T-helper 17 cell (primary cell): ENCODE results near the gene HYCC1. TPM values are rescaled to one million over a fixed set of nuclear protein-coding genes. Genes with fewer than 3 reads are reported as not detected.

Source experiments
- ATAC-seq: fragments of 150-1000 bp; cut with Tn5 transposase; 2 replicates; pipeline ENCODE4 v1.10.0; 2021; ENCODE audit warnings: mild to moderate bottlenecking, moderate library complexity
- DNase-seq, 3 donors: peaks; one replicate each; pipeline versions ENCODE4 v3.0.0 to v3.0.0-alpha.2; 2020 to 2021
- H3K9me3 ChIP-seq: one replicate; pipeline ENCODE4 v1.7.0; 2013; ENCODE audit warnings: low read length, mild to moderate bottlenecking; ENCODE audit not compliant: control insufficient read depth, poor library complexity, severe bottlenecking
- H3K27ac Mint-ChIP-seq: one replicate; pipeline ENCODE4 v1.8.0; 2022; ENCODE audit warnings: mild to moderate bottlenecking, moderate library complexity, mixed read lengths
- H3K27me3 Mint-ChIP-seq: one replicate; pipeline ENCODE4 v1.8.0; 2022; ENCODE audit warnings: mixed read lengths
- H3K36me3 Mint-ChIP-seq: one replicate; pipeline ENCODE4 v1.8.0; 2022; ENCODE audit warnings: low read depth, mixed read lengths
- H3K4me1 Mint-ChIP-seq: one replicate; pipeline ENCODE4 v1.8.0; 2022; ENCODE audit warnings: mild to moderate bottlenecking, mixed read lengths
- H3K4me3 Mint-ChIP-seq: one replicate; pipeline ENCODE4 v1.8.0; 2022; ENCODE audit warnings: mild to moderate bottlenecking, moderate library complexity, mixed read lengths
- total RNA-seq, 4 donors: library from RNA in 2 of 4; stranded (reverse) in 2 of 4; gene quantifications; one replicate each; pipeline ENCODE4 v1.2.3 and lab custom pipeline; 2022 to 2026

HYCC1 gene
- total RNA-seq, 2 donors from 2014 or later, result 19.6 to 24.9 TPM

DNA sequence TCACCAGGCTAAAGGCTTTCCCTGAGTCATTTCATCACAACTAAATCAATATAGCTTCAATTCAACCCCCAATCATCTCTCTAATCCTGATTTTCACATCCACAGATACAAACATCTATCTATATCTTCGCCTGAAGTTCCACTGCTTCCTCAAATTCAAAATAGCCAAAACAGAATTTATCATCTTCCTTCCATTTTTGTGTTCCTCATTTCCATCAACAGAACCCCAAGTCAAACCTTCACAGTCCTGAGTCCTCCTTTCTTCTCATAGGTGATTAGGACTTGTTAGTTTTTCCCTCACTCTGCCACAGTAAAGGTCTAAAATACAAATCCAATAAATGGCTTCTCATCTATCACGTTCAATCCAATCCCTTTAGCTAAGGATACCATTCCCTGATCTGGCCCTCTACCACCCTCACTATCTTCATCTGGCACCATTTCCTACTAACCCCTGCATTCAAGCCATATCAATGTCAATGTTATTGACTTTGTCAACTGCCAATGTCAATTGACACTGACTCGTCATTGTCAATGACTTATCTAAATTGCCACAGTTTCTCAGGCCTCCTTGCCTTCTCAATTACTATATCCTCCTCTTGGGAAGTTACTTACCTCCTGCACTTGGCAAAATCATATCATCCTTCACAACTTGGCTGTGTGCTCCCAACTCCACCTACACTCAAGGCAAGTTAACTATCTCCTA, 2.6 kb downstream of the HYCC1 start:
- no peaks in the 10 kb centered on the region for H3K9me3 ChIP-seq
- H3K27me3 Mint-ChIP-seq, result no peaks in the 10 kb centered on the region
- peaks cover 6% of the 10 kb centered on the region for H3K36me3 Mint-ChIP-seq
- H3K4me1 Mint-ChIP-seq, result peaks cover 24% of the 10 kb centered on the region
- ATAC-seq (no peak), DNase-seq (no peak)
- no peak overlapping the region for H3K27ac Mint-ChIP-seq
- H3K4me3 Mint-ChIP-seq, result no peak overlapping the region

DNA sequence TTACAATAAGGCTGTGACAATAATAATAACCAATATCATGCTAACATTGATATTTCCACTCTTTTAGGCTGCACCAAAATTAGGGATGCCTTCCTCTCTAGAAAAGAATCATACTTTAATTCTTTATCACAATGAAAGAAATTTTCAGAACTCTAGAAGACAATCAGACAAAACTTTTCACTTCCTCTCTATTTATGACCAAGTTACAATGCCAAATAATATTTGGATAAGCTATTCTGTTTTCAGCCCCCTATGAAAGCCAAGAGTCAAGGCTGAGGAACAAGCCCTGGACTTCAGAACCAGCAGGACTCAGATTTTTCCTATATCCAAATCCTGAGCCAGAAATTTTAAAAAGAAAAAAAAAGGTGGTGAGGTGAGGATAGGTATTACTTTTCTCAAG, 4.6 kb downstream of the HYCC1 start:
- Mint-ChIP-seq H3K4me3 (no peak overlapping the region), H3K4me1 (peaks cover 18% of the 10 kb centered on the region), H3K27me3 (no peaks in the 10 kb centered on the region), H3K36me3 (peaks cover 4% of the 10 kb centered on the region), H3K27ac (no peak overlapping the region)
- DNase-seq (no peak), ATAC-seq (no peak)
- H3K9me3 ChIP-seq, result no peaks in the 10 kb centered on the region

DNA sequence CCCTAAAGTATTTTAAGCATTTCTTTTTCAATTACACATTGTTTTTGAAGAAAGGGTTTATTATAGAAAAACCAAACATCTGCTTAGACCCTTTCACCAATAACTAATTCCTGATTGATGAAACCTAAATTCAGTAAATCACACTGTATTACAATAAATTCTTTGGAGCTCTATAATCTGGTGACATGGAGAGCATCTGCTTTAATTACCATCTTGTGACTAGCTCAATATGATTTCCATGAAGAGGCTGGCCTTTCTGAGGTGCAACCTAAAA, 9.7 kb downstream of the HYCC1 start:
- no peak overlapping the region for H3K27ac Mint-ChIP-seq
- peaks cover 23% of the 10 kb centered on the region for H3K4me1 Mint-ChIP-seq
- H3K4me3 Mint-ChIP-seq, result no peak overlapping the region
- DNase-seq (no peak), ATAC-seq (no peak)
- peaks cover 2% of the 10 kb centered on the region for H3K36me3 Mint-ChIP-seq
- H3K27me3 Mint-ChIP-seq, result no peaks in the 10 kb centered on the region
- no peaks in the 10 kb centered on the region for H3K9me3 ChIP-seq

DNA sequence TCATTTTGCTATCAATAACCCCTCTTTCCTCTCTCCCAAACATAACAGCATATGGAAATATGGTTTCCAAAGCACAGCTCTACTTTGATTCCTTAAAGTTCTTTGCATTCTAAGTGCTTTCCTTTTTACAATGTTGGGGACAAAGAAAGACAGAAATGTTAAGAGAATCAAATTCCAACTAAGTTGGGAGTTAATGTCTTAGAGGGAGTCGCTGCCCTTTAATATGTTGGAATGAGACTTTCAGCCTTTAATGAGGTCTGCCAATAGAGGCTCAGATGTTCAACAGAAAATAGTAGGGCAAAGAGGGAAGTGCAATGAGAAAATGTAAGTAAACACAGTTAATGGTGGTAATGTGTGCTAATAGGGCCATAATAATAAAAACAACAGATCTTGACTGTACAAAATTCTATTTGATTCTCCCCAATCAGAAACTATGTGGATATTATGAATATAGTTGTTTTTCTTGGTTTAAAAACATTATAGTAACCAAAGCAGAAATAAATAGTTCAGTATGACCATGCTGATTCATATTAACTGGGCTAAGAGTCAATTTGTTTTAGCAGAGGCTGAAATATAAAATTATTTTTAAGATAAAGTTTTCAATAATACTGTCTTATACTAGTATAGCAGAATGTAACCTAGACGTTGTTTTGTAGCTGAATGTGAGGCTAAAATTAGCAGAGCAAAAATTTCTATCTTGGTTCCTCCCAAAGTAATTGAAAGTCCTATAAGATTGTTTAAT, 10.3 kb downstream of the HYCC1 start:
- ATAC-seq (no peak), DNase-seq (no peak)
- Mint-ChIP-seq H3K4me1 (peaks cover 23% of the 10 kb centered on the region), H3K36me3 (peaks cover 3% of the 10 kb centered on the region), H3K4me3 (no peak overlapping the region), H3K27me3 (no peaks in the 10 kb centered on the region), H3K27ac (peak overlapping the region; percentile 24)
- H3K9me3 ChIP-seq, result no peaks in the 10 kb centered on the region

DNA sequence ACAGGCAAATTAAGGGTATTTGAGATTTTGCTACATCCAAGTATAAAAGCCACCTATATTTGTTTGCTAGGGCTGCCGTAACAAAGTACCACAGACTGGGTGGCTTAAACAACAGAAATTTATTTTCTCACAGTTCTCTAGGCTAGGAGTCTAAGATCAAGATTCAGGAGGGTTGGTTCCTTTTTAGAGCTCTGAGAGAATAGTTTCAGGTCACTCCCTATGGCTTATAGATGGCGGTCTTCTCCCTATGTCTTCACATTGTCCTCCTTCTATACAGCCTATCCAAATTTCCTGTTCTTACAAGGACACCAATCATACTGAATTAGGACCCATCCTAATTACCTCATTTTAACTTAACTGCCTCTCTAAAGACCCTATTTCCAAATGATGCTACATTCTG, 11.2 kb downstream of the HYCC1 start:
- no peak for ATAC-seq
- Mint-ChIP-seq H3K27me3 (no peaks in the 10 kb centered on the region), H3K4me1 (peaks cover 23% of the 10 kb centered on the region), H3K4me3 (no peak overlapping the region), H3K27ac (peak overlapping the region; percentile 24), H3K36me3 (peaks cover 4% of the 10 kb centered on the region)
- no peaks in the 10 kb centered on the region for H3K9me3 ChIP-seq
- DNase-seq, result no peak

DNA sequence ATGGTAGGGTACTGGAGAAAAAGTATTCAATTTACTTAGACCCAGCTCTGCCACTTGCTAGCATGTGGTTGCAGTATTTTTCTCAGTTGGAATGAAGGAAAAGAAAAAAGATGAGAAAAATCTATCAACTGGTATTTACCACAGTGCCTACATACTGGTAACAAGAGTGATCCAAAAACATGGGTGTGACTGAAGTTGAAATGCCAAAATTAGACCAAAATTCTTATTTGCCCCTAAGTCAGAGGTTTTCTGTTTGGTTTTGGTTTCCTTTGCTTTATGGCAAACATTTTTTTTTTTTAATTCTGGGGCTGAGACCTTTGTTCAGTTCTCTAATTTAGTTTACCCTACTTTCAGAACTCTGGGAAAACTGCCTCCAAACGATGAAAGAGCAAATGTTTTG, 12.3 kb downstream of the HYCC1 start:
- no peak overlapping the region for H3K27ac Mint-ChIP-seq
- H3K4me3 Mint-ChIP-seq, result no peak overlapping the region
- no peaks in the 10 kb centered on the region for H3K27me3 Mint-ChIP-seq

DNA sequence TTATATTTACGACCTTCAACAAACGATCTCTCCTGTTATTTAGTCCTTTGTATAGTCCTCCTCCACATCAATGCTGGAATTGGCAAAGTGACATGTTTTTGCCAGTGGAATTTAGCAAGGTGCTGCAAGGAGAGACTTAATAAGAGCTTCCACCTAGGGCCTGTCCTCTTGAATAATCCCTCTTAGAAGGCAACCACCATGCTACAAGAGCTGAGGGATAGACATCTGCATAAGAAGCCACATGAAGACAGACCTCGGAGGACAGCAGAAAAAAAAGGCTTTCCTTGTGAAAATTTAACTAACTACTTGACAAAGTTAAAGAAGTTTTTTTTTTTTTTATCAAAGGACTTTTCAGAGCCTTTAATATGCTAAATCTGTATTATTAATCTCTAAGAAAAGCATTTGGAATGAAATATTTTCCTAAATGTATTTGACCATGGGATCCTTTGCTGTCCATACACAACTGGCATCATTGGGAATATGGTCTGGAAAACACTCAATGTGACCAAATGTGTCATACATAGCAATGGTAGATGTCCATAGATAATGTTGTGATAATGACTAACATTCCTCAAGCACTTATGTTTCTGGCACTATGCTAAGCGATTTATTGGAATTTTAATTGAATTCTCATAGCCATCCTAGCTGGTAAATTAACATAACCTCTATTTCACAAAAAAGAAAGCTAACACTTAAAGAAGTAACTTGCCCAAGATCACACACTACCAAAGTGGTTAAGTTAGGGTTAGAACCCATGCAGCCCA, 13.2 kb downstream of the HYCC1 start:
- H3K4me1 Mint-ChIP-seq, result peaks cover 18% of the 10 kb centered on the region
- H3K4me3 Mint-ChIP-seq, result no peak overlapping the region
- H3K36me3 Mint-ChIP-seq, result peaks cover 4% of the 10 kb centered on the region
- H3K27ac Mint-ChIP-seq, result no peak overlapping the region
- H3K9me3 ChIP-seq, result no peaks in the 10 kb centered on the region
- ATAC-seq (no peak), DNase-seq (no peak)
- H3K27me3 Mint-ChIP-seq, result no peaks in the 10 kb centered on the region

More for the DNA sequence above, 12.3 kb downstream of the HYCC1 start:
- DNase-seq, result no peak
- no peak for ATAC-seq
- Mint-ChIP-seq H3K4me1 (peaks cover 19% of the 10 kb centered on the region), H3K36me3 (peaks cover 4% of the 10 kb centered on the region)
- H3K9me3 ChIP-seq, result no peaks in the 10 kb centered on the region

DNA sequence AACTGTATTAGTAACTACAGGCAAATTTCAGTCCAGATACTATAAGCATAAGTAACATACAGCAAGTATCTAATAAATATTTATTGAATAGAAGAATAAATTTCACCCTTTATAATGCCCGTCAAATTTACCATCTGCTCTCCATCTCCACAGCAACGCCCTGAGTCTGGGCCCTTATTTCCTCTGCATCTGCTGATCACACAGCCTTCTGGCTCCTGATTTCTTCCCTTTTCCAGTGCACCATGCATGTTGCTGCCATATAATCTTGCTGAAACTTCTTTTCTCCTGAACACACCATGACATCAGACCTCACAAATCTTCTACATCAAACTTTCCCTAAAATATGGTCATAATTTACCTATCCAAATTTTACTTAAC, 15.4 kb downstream of the HYCC1 start:
- H3K36me3 Mint-ChIP-seq, result peaks cover 4% of the 10 kb centered on the region
- peaks cover 26% of the 10 kb centered on the region for H3K4me1 Mint-ChIP-seq
- no peak overlapping the region for H3K27ac Mint-ChIP-seq
- H3K27me3 Mint-ChIP-seq, result no peaks in the 10 kb centered on the region
- no peaks in the 10 kb centered on the region for H3K9me3 ChIP-seq
- ATAC-seq, result no peak
- no peak for DNase-seq
- H3K4me3 Mint-ChIP-seq, result no peak overlapping the region

DNA sequence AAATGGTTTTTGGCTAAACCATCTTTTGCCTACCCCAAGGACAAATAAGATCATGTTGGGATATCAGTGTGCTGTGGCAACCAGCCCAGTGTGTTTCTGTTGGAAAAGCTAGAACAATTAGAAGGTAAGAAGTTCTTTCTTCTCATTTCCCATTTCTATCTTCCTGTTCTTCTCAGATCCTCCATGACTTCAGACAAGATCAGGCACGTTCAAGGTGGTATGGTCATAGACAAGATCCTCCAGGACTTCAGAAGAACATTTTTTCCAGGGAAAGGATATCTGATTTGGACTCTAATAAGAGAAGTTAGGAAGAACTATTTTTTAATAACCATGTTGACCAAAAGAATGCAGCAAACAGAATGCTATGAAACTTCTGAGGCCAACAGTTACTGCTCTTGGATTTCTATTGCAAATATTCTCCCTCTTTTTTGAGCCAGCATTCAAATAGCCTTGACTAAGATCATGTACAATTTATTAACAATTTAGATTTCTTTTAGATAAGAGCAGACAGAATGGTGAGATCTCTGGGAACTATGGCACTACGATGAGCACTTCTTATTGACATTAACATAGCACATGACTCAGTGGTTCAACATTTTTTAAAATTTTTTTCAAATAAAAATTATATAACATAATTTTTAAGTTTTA, 15.9 kb downstream of the HYCC1 start:
- H3K27ac Mint-ChIP-seq, result no peak overlapping the region
- H3K36me3 Mint-ChIP-seq, result peaks cover 4% of the 10 kb centered on the region
- peaks cover 30% of the 10 kb centered on the region for H3K4me1 Mint-ChIP-seq
- ATAC-seq (no peak), DNase-seq (no peak)
- no peaks in the 10 kb centered on the region for H3K27me3 Mint-ChIP-seq
- H3K9me3 ChIP-seq, result no peaks in the 10 kb centered on the region
- no peak overlapping the region for H3K4me3 Mint-ChIP-seq

DNA sequence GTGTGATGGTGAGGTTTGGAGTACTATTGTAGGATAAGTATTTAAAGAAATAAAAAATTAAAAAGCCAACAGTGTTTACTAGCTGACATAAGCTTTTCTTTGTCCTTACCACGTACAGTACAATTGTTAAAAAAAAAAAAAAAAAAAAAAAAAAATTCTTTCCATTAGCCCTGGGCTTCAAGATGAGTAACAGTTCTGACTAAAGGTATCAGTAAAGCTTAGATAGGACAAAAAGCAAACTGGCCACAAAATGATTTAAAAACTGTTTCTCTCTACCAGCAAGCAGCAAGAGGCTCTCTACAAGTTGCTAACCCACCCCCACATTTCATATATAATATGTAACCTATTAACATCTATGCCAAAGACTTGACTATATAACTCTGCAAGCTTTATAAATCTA, 17.5 kb downstream of the HYCC1 start:
- Mint-ChIP-seq H3K27me3 (no peaks in the 10 kb centered on the region), H3K36me3 (peaks cover 4% of the 10 kb centered on the region), H3K4me3 (no peak overlapping the region), H3K4me1 (peaks cover 28% of the 10 kb centered on the region), H3K27ac (no peak overlapping the region)
- no peaks in the 10 kb centered on the region for H3K9me3 ChIP-seq
- DNase-seq (no peak), ATAC-seq (no peak)

DNA sequence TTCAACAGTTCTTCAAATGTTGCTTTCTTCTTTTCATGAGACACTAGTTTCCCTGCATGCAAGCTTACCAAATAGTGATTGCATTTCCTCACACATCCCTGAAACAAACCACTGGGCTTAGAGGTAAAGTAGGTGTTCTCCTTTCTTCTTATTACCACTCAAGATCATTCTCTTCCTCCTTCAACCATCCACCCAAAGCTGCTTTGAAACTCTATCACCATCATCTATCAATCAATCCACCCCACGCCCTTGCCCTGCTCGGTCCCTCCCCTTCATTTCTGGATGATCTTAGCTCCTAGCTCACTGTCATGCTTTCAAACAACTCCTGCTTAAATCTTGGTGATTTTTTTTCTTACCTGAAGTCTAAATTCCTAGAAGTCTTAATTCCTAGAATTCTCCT, 18.9 kb downstream of the HYCC1 start:
- no peaks in the 10 kb centered on the region for H3K9me3 ChIP-seq
- peaks cover 4% of the 10 kb centered on the region for H3K36me3 Mint-ChIP-seq
- no peak overlapping the region for H3K4me3 Mint-ChIP-seq
- ATAC-seq (no peak), DNase-seq (no peak)
- H3K27me3 Mint-ChIP-seq, result no peaks in the 10 kb centered on the region
- H3K4me1 Mint-ChIP-seq, result peaks cover 21% of the 10 kb centered on the region
- H3K27ac Mint-ChIP-seq, result no peak overlapping the region

DNA sequence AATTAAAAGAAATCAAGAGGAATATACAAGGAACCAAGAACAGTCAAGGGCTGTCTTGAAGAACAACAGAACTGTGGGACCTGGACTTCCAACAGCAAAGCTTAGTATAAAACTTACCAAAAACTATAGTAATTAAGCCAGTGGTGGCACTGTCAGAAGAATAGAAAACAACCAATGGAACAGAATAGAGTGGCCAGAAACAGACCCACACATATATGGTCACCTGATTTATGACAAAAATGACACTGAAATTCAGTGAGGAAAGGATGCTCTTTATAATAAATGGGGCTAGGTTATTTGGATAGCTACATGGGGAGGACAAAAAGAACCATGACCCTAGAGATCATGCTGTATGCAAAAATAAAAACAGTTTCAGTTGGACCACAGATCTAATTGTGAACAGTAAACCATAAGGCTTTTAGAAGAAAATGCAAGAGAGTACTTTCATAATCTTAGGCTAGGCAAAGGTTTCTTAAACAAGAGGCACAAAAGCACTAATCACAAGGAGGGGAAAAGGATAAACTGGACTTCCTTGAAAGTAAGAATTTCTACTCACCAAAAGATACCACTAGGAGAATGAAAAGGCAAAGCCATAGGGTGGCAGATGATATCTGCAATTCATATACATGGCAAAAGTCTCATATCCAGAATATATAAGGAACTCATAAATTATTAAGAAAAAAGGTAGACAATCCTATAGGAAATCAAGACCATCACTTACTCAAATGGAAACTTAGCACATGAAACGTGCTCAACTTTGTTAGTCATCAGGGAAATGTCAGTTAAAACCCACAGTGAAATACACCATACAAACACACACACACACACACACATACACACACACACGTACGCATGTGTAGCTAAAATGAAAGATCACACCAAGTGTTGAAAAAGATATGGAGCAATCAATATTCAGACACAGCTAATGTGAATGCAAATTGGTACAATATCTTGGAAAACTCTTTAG, 20.8 kb downstream of the HYCC1 start:
- DNase-seq (no peak), ATAC-seq (no peak)
- Mint-ChIP-seq H3K36me3 (peaks cover 6% of the 10 kb centered on the region), H3K27me3 (no peaks in the 10 kb centered on the region), H3K4me3 (no peak overlapping the region), H3K27ac (no peak overlapping the region), H3K4me1 (peaks cover 18% of the 10 kb centered on the region)
- no peaks in the 10 kb centered on the region for H3K9me3 ChIP-seq
